Fibroblast of mammary gland (primary cell): ENCODE measurements around the gene NPHS1.
A peak's percentile ranks its signal among the peaks of the same experiment; 100 is the strongest.
"Not testable (repeated sequence)": the region's sequence is repeated elsewhere in the genome, so short reads cannot be mapped to it uniquely, and the experiment has no call there.

Experiments
- DNase-seq: peaks from one replicate; pipeline ENCODE4 v3.0.0-alpha.2; 2010; ENCODE audit warnings: low read depth
- H3K4me3 ChIP-seq: 2 replicates; pipeline ENCODE4 v1.5.1; 2011; ENCODE audit warnings: low read depth, mild to moderate bottlenecking, low read length, moderate library complexity; ENCODE audit not compliant: control insufficient read depth
- TF ChIP-seq, protein P1 (sequence below): conservative IDR thresholded peaks from 2 replicates; pipeline ENCODE4 v1.5.1; 2011; ENCODE audit warnings: low read depth, low read length, inconsistent platforms; ENCODE audit not compliant: control insufficient read depth, insufficient read depth

NPHS1 gene

DNA sequence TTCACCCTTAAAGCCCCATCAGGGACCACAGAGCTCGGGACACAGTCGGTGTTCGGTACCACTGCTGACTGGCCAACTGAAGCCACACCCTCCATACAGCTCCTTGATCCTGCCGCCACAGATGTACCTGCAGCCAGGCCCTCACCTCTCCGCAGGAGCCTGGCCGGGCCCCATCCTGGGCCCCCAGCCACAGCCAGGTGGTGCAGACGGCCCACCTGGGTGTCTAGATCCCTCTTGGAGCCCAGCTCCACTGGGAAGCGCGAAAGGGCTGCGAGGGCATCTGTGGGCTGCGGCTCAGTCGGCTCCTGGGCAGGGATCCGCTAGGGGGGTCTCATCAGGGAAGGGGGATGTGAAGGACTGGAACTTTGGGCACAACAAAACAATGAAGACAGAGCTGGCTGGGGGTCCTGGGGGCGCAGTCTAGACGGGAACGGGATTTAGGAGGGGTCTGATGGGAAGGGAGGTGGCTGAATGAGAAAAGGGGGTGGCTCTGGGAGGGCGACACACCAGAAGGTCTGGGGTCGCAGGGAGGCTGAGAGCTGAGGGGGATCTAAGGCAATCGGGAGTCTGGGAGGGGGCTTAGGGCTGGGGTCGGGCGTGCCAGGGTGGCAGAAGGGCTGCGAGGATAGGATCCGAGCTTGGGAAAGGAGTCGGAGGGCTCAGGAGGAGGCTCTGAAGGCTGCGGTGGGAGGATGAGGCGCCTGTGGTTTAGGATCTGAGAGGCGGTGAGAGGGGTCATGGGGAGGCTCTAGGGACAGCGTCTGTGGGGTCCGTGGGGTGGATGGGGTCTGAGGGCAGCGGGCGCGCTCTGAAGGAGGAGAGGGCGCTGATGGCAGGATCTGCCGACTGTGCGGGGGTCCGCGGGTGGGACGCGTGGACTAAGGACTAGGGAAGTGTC, 55.4 kb downstream of the NPHS1 start:
- TF ChIP-seq, protein P1, sequence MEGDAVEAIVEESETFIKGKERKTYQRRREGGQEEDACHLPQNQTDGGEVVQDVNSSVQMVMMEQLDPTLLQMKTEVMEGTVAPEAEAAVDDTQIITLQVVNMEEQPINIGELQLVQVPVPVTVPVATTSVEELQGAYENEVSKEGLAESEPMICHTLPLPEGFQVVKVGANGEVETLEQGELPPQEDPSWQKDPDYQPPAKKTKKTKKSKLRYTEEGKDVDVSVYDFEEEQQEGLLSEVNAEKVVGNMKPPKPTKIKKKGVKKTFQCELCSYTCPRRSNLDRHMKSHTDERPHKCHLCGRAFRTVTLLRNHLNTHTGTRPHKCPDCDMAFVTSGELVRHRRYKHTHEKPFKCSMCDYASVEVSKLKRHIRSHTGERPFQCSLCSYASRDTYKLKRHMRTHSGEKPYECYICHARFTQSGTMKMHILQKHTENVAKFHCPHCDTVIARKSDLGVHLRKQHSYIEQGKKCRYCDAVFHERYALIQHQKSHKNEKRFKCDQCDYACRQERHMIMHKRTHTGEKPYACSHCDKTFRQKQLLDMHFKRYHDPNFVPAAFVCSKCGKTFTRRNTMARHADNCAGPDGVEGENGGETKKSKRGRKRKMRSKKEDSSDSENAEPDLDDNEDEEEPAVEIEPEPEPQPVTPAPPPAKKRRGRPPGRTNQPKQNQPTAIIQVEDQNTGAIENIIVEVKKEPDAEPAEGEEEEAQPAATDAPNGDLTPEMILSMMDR = no peak
- DNase-seq = no peak
- no peak overlapping the region for H3K4me3 ChIP-seq

DNA sequence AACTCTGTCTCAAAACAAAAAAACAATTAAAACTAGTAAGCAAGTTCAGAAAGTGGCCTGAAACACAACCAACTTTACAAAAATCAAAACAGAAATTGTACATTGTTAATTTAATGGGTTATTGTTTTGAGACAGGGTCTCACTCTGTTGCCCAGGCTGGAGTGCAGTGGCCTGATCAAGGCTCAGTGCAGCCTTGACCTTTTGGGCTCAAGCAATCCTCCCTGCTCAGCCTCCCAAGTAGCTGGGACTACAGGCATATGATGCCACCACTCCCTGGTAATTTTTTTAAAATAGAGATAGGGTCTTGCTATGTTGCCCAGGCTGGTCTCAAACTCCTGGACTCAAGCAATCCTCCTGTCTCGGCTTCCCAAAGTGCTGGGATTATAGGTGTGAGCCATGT, 56.7 kb downstream of the NPHS1 start:
- DNase-seq = not testable (repeated sequence)

DNA sequence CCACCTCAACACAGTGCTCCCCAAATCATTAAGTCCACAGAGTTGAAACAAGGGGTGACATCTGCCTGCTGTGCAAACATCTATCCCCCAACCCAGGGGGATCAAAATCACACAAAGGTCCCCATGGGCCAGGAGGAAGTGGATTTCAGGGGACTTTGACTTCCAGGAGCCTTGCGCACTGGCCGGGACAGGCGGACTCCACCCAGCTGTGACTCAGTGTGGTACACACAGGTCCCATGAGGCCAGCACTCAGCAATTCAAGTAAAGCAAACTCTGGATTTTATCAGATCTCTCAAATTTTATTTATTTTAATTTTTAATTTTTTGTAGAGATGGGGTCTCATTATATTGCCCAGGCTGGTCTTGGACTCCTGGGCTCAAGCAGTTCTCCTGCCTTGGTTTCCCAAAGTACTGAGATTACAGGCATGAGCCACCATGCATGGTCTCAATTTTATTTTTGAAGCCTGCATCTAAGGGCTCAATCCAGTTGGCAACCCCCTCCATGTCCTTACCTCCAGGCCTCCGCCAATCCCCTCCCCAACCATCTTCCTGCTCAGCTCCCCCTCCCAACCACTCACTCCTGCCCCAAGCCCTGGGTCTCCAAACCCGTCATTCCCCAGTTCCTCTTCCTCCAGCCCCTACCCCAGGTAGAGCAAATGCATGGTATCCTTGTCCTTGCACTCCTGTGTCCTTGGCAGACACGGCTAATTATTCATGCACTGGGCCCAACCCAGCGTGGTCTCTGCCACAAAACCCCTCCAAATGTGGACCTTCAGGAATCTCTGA, 58.7 kb downstream of the NPHS1 start:
- peak; percentile 52 for DNase-seq
- no peak overlapping the region for H3K4me3 ChIP-seq

More for the DNA sequence above, 56.7 kb downstream of the NPHS1 start:
- H3K4me3 ChIP-seq = not testable (repeated sequence)

DNA sequence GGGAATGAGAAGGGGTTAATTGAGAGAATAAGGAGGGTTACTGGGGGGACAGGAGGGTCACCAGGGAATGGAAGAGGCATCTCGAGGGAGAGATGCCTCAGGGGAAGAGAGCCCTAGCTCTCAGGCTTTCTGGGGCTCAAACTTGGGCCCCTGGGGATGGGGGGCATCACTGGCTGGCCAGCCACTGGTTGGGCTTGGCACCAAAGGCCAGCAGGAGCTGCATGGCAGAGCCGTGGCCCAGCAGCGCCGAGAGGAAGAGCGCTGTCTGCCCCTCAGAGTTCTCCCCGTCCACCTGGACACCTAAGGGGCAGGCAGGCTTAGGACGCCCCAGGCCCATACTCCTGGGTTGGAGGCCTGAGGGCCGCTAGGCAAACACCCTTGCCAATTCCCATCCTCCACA, 59.4 kb downstream of the NPHS1 start:
- DNase-seq = no peak
- TF ChIP-seq, protein P1 = no peak

More for the DNA sequence above, 58.7 kb downstream of the NPHS1 start:
- TF ChIP-seq, protein P1 = no peak

DNA sequence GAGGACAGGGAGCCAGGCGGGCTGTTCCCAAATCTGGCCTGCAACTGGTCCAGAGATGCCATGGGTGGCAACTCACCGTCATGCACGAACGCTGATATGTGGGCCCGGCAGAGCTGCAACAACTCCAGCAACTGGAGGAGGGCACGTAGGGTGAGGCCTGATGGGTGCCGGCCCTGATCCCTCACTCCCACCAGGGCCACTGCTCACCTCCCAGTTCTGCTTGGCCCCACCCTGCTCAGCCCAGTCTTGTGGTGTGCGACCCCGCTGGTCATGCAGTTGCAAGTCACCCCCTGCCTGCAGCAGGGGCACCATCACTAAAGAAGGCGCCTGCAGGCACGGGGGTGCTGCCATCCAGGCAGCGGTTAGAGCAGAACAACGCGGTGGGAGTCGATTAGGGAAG, 60.0 kb downstream of the NPHS1 start:
- DNase-seq = no peak
- H3K4me3 ChIP-seq = no peak overlapping the region
- TF ChIP-seq, protein P1 = no peak

More for the DNA sequence above, 59.4 kb downstream of the NPHS1 start:
- no peak overlapping the region for H3K4me3 ChIP-seq

DNA sequence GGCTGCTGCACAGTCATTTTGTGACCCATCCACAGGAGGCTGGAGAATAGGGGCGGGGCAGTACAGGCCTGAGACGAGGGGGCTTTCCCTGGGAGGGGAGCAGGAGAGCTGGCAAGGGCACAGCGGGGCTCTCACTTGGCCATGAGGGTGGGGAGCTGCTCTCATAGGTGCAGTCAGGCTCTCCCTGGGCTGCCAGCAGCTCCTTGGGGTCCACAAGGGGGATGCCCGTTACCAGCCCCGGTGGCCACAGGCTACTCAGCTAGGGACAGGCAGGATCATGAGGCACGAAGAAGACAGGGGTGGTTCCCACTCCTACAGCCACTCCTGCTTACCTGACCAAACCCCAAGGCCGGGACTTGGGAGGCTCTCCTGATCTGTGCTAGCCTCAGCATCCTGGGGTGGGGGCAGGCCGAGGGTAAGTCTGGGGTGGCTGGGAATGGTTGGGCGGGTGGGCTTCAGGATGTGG, 60.5 kb downstream of the NPHS1 start:
- H3K4me3 ChIP-seq = no peak overlapping the region
- DNase-seq = no peak
- TF ChIP-seq, protein P1 = no peak
